ENCODE measurements around the gene CDKL2. TPM values are rescaled to one million over a fixed set of nuclear protein-coding genes. Genes with fewer than 3 reads are reported as not detected.

Gene CDKL2
- total RNA-seq, 1 donor from 2014 or later = 4.1 TPM

GRCh38 chr4:75561789-75562188, 68.5 kb downstream of the CDKL2 start:
- no peaks in the 10 kb centered on the region for H3K27me3 ChIP-seq (ENCODE audit: control insufficient read depth, insufficient read depth, low read length)
- no peak overlapping the region for H3K4me3 ChIP-seq (ENCODE audit: low read depth, low read length)
- no peak for TF ChIP-seq CTCF (IDR thresholded peaks at IDR 0.05; ENCODE audit: insufficient read depth, low read length, poor library complexity, severe bottlenecking)
- H3K36me3 ChIP-seq (ENCODE audit: control insufficient read depth, insufficient read depth, low read length) = no peaks in the 10 kb centered on the region
- DNase-seq (ENCODE audit: low read depth) = no peak

DNA sequence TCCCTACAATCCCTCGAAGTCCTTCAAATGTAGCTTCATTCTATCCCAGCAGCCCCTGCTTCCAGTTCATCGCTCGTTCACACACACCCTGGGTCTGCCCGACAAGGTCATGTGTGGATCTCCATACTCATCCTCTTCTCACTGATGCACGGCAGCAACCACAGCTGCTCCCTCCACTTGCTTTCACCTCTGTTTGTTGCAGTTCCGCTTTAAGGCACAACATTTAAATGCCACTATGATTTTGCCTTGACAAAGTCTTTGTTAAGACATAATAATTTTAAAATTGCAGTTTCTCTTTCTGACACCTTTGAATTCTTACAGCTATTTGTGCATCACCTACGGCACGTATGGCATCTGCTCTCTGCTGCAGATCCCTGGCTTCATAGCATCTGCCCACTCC, 72.6 kb downstream of the CDKL2 start:
- no peak overlapping the region for H3K4me3 ChIP-seq (ENCODE audit: low read depth, low read length)

DNA sequence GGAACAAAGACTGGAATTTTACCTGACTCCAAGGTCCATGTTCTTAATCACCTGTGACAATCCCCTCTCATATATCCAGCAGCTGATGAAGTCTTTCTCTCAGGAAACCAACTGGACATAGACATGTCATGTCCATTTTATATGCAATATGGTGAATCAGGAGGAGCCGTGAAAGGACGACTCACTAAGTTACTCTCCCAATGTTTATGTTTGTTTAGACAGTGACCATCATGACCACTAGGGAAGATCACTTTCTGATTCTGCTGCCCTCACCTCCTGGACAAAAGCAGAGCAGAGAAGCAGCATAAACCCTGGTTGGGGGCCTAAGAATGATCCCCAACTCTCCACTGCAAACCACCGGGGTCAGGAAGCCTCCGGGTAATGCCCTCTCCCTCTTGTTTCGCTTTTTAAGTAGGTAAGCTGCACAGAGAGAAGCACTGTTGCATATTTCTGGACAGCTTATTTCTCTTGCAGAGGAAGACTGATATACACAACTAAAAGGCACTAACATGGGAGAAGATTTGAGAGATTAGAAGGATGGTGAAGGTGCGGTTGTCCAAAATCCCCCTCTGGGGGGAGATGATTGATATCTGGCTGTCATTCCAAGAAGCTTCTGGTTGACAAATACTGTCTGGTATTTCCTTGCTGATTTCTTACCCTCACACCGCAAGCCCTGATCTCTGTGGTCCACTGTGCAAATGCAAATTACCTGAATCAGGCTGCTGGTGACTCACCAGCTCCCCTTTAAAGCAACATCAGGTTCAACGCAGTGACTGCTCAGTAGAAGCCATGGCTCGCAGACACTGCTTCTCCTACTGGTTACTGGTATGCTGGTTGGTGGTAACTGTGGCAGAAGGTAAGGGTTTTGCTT, 74.8 kb downstream of the CDKL2 start, which contains the start of gene ODAPH:
ODAPH (plus strand) TSS at position 773 of the 871 bp plus-strand sequence; CDS start at position 790, 17 bp downstream.
- Histone ChIP-seq H3K4me3 (ENCODE audit: low read depth, low read length) (peak within 1 kb of the TSS; percentile 8), H3K36me3 (ENCODE audit: control insufficient read depth, insufficient read depth, low read length) (no peaks in the 10 kb centered on the region), H3K27me3 (ENCODE audit: control insufficient read depth, insufficient read depth, low read length) (no peaks in the 10 kb centered on the region)
- TF ChIP-seq CTCF (IDR thresholded peaks at IDR 0.05; ENCODE audit: insufficient read depth, low read length, poor library complexity, severe bottlenecking) = peak; percentile 3
- peak; percentile 90 for DNase-seq (ENCODE audit: low read depth)

More for the DNA sequence above, 72.6 kb downstream of the CDKL2 start:
- Histone ChIP-seq H3K27me3 (ENCODE audit: control insufficient read depth, insufficient read depth, low read length) (no peaks in the 10 kb centered on the region), H3K36me3 (ENCODE audit: control insufficient read depth, insufficient read depth, low read length) (no peaks in the 10 kb centered on the region)
- no peak for DNase-seq (ENCODE audit: low read depth)
- TF ChIP-seq CTCF (IDR thresholded peaks at IDR 0.05; ENCODE audit: insufficient read depth, low read length, poor library complexity, severe bottlenecking) = no peak

GRCh38 chr4:75552452-75552851, 77.9 kb downstream of the CDKL2 start:
- TF ChIP-seq CTCF (IDR thresholded peaks at IDR 0.05; ENCODE audit: insufficient read depth, low read length, poor library complexity, severe bottlenecking) = no peak
- no peak for DNase-seq (ENCODE audit: low read depth)
- H3K27me3 ChIP-seq (ENCODE audit: control insufficient read depth, insufficient read depth, low read length) = no peaks in the 10 kb centered on the region
- no peaks in the 10 kb centered on the region for H3K36me3 ChIP-seq (ENCODE audit: control insufficient read depth, insufficient read depth, low read length)
- no peak overlapping the region for H3K4me3 ChIP-seq (ENCODE audit: low read depth, low read length)

DNA sequence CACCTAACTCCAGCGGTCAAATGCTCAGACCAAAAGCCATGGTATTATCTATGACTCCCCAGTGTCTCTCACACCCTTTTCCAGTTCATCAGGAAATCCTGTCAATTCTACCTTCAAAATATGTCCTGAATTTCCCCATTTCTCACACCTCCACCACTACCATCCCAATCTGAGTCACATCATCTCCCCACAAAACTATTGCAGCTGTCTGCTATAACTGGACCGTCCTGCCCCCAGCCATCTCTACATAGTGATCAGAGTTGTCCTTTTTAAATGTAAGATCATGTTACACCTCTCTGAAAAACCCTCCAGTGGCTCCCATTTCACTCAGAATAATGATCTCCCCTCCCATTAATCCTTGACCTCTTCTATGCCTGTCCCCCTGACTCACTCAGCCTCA, 81.3 kb downstream of the CDKL2 start:
- no peak overlapping the region for H3K4me3 ChIP-seq (ENCODE audit: low read depth, low read length)
- no peaks in the 10 kb centered on the region for H3K27me3 ChIP-seq (ENCODE audit: control insufficient read depth, insufficient read depth, low read length)
- DNase-seq (ENCODE audit: low read depth) = no peak
- no peaks in the 10 kb centered on the region for H3K36me3 ChIP-seq (ENCODE audit: control insufficient read depth, insufficient read depth, low read length)
- no peak for TF ChIP-seq CTCF (IDR thresholded peaks at IDR 0.05; ENCODE audit: insufficient read depth, low read length, poor library complexity, severe bottlenecking)
